Choroid plexus epithelial cell (primary cell): ENCODE data around the gene F11R.

Source experiments
- DNase-seq: peaks from one replicate; pipeline ENCODE4 v3.0.0-alpha.2; 2010; ENCODE audit warnings: low read depth
- H3K4me3 ChIP-seq: 2 replicates; pipeline ENCODE4 v1.5.1; 2011; ENCODE audit warnings: low read depth, mild to moderate bottlenecking, control low read depth, low read length, moderate library complexity
- CTCF ChIP-seq: conservative IDR thresholded peaks from 2 replicates; pipeline ENCODE4 v1.5.1; 2011; ENCODE audit warnings: low read depth, mild to moderate bottlenecking, control low read depth, inconsistent platforms, low read length, moderate library complexity

The F11R gene

GRCh38 chr1:161013488-161014230 is 7.3 kb downstream of the F11R start:
- no peak for TF ChIP-seq CTCF
- H3K4me3 ChIP-seq: peak overlapping the region; percentile 33
- DNase-seq: peak; percentile 94

GRCh38 chr1:161013131-161013487 is 7.8 kb downstream of the F11R start:
- no peak for TF ChIP-seq CTCF
- no peak overlapping the region for H3K4me3 ChIP-seq
- DNase-seq: peak; percentile 21

DNA sequence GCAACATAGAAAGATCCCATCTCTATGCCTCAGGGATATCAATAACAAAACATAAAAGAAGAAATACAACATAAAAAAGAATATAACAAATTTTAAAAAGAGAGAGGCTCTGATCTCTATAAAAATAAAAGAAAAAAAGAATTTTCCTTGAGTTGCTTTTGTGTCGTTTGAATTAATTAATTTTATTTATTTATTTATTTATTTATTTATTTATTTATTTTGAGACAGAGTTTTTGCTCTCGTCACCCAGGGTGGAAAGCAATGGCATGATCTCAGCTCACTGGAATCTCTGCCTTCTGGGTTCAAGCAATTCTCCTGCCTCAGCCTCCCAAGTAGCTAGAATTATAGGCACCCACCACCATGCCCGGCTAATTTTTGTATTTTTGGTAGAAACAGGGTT is 8.5 kb downstream of the F11R start:
- TF ChIP-seq CTCF: no peak
- H3K4me3 ChIP-seq: no peak overlapping the region

DNA sequence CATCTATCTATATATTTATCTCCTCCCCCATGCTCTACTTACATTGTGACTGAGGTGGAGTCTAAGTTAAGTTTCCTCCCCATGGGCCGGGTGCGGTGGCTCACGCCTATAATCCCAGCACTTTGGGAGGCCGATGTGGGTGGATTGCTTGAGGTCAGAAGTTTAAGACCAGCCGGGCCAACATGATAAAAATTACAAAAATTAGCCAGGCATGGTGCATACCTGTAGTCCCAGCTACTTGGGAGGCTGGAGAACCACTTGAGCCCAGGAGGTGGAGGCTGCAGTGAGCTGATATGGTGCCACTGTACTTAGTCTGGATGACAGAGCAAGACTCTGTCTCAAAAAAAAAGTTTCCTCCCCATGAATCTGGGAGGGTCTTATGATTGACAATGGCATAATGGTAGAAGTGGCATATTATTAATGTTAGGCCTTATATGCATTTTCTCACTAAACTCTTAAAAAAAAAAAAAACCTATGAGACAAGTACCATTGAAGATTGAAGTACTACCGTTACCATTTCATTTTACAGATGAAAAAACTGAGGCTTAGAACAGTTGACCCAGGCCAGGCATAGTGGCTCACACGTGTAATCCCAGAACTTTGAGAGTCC is 11.2 kb downstream of the F11R start:
- no peak for DNase-seq
- no peak for TF ChIP-seq CTCF
- no peak overlapping the region for H3K4me3 ChIP-seq

More for the DNA sequence above, 8.5 kb downstream of the F11R start:
- no peak for DNase-seq

DNA sequence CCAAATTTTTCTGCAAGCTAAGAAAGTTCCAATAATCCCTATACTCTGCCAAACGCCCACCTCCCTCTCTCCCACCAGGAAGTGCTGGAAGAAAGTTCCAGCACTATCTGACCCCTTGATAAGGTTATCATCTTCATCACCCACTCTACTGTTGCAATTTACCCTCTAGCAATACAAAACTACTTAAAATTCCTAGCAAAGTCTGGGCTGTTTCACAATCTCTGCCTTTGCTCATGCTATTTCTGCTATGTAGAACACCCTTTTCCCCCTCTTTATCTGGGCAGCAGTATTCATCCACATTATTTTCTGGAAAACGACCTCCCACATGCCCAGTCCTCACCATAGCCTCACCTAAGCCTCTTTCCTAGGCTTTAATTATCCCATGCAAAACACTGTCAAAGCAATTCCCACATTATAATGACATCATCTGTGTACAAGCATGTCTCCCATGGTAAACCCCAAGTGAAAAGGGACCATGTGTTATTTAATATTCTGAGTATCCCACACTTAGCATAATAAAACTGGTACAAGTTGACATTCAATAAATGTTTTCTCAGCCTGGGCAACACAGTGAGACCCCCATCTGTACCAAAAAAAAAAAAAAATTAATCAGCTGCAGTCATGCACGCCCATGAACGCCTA is 12.0 kb downstream of the F11R start:
- peak; percentile 48 for DNase-seq
- H3K4me3 ChIP-seq: no peak overlapping the region

DNA sequence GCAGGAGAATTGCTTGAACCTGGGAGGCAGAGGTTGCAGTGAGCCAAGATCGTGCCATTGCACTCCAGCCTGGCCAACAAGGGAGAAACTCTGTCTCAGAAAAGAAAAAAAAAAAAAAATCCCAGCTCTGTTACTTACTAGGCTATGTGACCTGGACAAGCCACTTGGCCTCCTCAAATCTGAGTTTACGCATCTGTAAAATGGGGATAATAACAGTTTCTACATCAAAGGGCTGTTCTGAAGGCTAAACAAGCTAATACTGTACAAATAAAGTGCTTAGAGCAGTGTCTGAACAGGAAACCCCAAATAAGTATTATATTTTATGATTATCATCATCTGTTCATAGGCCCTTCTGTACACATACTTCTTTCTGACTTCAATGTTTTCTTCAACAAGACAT is 13.6 kb downstream of the F11R start:
- no peak overlapping the region for H3K4me3 ChIP-seq
- DNase-seq: no peak
- TF ChIP-seq CTCF: no peak

More for the DNA sequence above, 12.0 kb downstream of the F11R start:
- no peak for TF ChIP-seq CTCF

- no peak overlapping the region for H3K4me3 ChIP-seq
- TF ChIP-seq CTCF: no peak
- no peak for DNase-seq
Measured at GRCh38 chr1:161006563-161006962, 14.4 kb downstream of the F11R start.
